ENCODE data around the gene PHC2. TPM values are rescaled to one million over a fixed set of nuclear protein-coding genes. Genes with fewer than 3 reads are reported as not detected.

The PHC2 gene
- total and polyA plus RNA-seq, 4 donors: 51.9 to 111 (median 91.6) TPM

DNA sequence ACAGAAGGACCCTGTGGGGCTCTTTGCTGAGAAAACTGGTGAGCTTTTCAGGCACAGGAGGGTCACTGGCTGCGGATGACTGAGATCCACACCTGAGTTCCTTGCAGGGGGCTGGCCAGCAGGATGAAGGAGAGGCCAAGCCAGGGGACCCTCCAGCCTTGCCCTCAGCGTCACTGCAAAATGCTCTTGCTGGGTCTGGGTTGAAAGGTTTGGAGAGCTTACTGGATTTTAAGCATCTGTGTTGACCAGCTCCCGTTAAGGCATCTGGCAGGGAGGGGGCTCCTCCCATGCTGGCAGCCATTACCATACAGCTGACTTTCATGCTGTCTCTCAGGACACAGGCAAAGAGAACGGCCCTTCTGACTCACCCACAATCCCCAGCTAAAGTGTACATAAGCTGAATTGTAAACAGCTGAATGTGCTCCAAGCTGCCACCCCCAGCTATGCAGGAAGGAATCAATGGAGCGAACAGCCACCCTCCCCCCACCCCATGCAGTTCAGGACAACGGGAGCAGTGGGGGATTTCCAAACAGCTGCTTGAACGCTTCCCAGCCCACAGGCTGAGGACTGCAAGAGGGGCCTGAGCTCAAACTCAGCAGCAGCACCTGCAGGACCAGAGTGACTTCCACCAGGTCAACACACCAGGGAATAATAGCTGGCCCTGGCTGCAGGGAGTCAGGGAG lies 88.7 kb downstream of the PHC2 start:
- Histone ChIP-seq H3K27me3 (ENCODE audit: control insufficient read depth, insufficient read depth, low read length) (no peaks in the 10 kb centered on the region), H3K9me3 (ENCODE audit: control insufficient read depth, insufficient read depth, low read length) (no peaks in the 10 kb centered on the region), H3K4me1 (ENCODE audit: control insufficient read depth, insufficient read depth, low read length) (peaks cover 59% of the 10 kb centered on the region), H3K4me3 (ENCODE audit: low read depth, low read length) (no peak overlapping the region), H3K36me3 (ENCODE audit: control insufficient read depth, insufficient read depth, low read length) (peaks cover 5% of the 10 kb centered on the region), H3K27ac (ENCODE audit: low read depth, low read length) (peak overlapping the region; percentile 88)
- 7% methylated on average over 5 of the region's 7 CpGs for WGBS (ENCODE audit: insufficient coverage)
- peak in 5 of 6 donors; percentile 45 to 93 (median 77) for DNase-seq (ENCODE audit: low read depth in 4 of 6, low spot score in 6 of 6)

DNA sequence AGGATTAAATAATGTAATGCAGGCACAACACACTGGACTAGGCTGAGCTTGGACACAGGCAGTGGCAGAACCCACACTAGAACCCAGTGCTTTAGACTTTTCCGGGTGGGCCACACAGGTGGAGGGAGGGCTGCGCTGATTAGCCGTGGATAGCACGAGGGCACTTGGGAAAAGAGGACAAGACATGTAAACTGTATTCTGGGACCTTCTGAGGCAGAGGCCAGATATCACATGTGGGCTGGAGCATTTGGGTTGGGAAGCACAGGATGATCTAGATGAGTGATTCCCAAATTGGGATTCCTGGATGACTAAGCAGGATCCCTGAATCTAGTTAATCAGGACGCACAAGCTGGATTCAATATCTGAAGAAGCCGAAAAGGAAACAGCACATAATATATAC lies 89.7 kb downstream of the PHC2 start:
- no peaks in the 10 kb centered on the region for H3K27me3 ChIP-seq (ENCODE audit: control insufficient read depth, insufficient read depth, low read length)
- H3K27ac ChIP-seq (ENCODE audit: low read depth, low read length): no peak overlapping the region
- H3K36me3 ChIP-seq (ENCODE audit: control insufficient read depth, insufficient read depth, low read length): peaks cover 5% of the 10 kb centered on the region
- DNase-seq (ENCODE audit: low read depth in 4 of 6, low spot score in 6 of 6): no peak
- no peaks in the 10 kb centered on the region for H3K9me3 ChIP-seq (ENCODE audit: control insufficient read depth, insufficient read depth, low read length)
- peaks cover 56% of the 10 kb centered on the region for H3K4me1 ChIP-seq (ENCODE audit: control insufficient read depth, insufficient read depth, low read length)
- 55% methylated on average over 4 of the region's 6 CpGs for WGBS (ENCODE audit: insufficient coverage)
- H3K4me3 ChIP-seq (ENCODE audit: low read depth, low read length): no peak overlapping the region

DNA sequence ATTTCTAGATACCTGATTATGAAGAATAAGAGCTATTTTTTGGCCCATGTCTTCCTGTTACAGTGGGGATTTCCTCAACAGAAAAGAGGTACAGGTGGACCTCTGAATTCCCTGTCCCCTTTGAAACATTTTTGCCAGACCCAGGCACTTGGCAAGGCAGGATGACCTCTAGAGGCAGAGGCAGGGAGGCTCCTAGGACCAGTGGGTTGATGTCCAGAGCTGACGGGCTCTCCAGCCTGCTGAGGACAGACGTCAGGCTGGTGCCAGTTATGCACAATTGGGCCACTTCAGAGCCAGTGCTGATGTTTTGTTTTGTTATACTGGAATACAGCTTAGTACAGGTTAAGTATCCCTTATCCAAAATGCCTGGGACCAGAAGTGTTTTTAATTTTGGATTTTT lies 91.5 kb downstream of the PHC2 start:
- H3K27me3 ChIP-seq (ENCODE audit: control insufficient read depth, insufficient read depth, low read length): no peaks in the 10 kb centered on the region
- H3K27ac ChIP-seq (ENCODE audit: low read depth, low read length): peak overlapping the region; percentile 85
- WGBS (ENCODE audit: insufficient coverage): 38% methylated on average over 1 of the region's 2 CpGs
- H3K4me3 ChIP-seq (ENCODE audit: low read depth, low read length): no peak overlapping the region
- H3K36me3 ChIP-seq (ENCODE audit: control insufficient read depth, insufficient read depth, low read length): peaks cover 8% of the 10 kb centered on the region
- H3K4me1 ChIP-seq (ENCODE audit: control insufficient read depth, insufficient read depth, low read length): peaks cover 55% of the 10 kb centered on the region
- H3K9me3 ChIP-seq (ENCODE audit: control insufficient read depth, insufficient read depth, low read length): no peaks in the 10 kb centered on the region
- DNase-seq (ENCODE audit: low read depth in 4 of 6, low spot score in 6 of 6): no peak

DNA sequence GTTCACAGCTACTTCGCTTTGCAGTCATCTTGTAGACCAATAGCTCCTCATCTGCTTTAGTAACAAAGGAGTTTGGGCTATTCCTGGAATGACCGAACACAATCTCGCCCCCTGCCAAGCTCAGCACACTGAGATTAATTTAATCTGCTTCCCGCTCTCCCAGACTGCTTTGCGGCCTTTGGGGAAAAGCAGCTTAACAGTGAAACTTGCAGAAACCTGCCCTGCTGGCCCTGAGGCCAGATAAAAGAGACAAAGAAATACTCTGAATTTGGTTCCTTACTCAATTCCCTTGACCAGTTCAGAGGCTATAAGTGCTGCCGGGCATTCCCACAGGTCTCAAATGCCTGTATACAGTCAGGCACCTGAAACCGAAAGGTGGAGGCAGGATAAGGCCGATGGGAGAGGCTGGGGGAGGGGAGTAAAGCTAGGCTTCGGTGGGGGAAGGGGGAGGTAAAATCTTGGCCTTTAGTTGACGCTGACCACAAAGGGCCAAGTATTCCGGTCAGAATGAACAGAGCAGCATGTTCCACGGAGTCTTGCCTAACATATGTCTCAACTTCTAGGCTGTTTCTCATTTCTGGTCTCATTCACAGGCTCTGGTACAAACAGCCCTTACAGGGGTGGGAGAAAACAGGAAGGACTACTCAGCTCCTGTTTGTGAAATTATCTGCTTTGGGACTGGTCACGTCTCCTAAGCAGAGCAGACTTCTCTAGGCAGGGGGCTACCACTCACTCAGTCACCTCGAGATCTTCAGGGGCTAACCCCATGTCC lies 92.3 kb downstream of the PHC2 start:
- peaks cover 13% of the 10 kb centered on the region for H3K36me3 ChIP-seq (ENCODE audit: control insufficient read depth, insufficient read depth, low read length)
- H3K4me3 ChIP-seq (ENCODE audit: low read depth, low read length): no peak overlapping the region
- no peaks in the 10 kb centered on the region for H3K27me3 ChIP-seq (ENCODE audit: control insufficient read depth, insufficient read depth, low read length)
- WGBS (ENCODE audit: insufficient coverage): 18% methylated on average over 12 of the region's 14 CpGs
- no peaks in the 10 kb centered on the region for H3K9me3 ChIP-seq (ENCODE audit: control insufficient read depth, insufficient read depth, low read length)
- H3K4me1 ChIP-seq (ENCODE audit: control insufficient read depth, insufficient read depth, low read length): peaks cover 58% of the 10 kb centered on the region
- DNase-seq (ENCODE audit: low read depth in 4 of 6, low spot score in 6 of 6): peak in 2 of 6 donors; percentile 80
- H3K27ac ChIP-seq (ENCODE audit: low read depth, low read length): peak overlapping the region; percentile 85

DNA sequence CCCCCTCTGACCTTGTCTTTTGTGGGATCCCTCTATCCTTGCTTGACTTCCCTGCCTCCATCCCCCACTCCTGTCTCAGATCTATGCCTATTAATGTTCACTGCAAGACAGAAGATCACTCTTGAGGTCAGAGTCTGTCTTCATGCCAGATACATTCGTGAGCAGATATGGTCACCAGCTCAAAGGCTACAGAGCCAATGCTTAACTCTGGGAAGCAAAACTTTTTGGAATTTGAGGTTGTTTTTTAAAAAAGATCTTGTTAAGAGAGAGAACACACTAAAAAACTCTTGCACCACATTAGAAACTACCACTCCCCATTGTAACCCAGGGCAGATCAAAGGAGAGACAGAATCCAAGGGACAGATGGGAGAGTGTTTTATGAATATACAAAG lies 92.9 kb downstream of the PHC2 start:
- H3K27ac ChIP-seq (ENCODE audit: low read depth, low read length): peak overlapping the region; percentile 85
- no peaks in the 10 kb centered on the region for H3K9me3 ChIP-seq (ENCODE audit: control insufficient read depth, insufficient read depth, low read length)
- peaks cover 18% of the 10 kb centered on the region for H3K36me3 ChIP-seq (ENCODE audit: control insufficient read depth, insufficient read depth, low read length)
- no peak overlapping the region for H3K4me3 ChIP-seq (ENCODE audit: low read depth, low read length)
- WGBS (ENCODE audit: insufficient coverage): no CpG with 5 or more reads among the region's 1 CpG
- DNase-seq (ENCODE audit: low read depth in 4 of 6, low spot score in 6 of 6): no peak
- peaks cover 55% of the 10 kb centered on the region for H3K4me1 ChIP-seq (ENCODE audit: control insufficient read depth, insufficient read depth, low read length)
- no peaks in the 10 kb centered on the region for H3K27me3 ChIP-seq (ENCODE audit: control insufficient read depth, insufficient read depth, low read length)

DNA sequence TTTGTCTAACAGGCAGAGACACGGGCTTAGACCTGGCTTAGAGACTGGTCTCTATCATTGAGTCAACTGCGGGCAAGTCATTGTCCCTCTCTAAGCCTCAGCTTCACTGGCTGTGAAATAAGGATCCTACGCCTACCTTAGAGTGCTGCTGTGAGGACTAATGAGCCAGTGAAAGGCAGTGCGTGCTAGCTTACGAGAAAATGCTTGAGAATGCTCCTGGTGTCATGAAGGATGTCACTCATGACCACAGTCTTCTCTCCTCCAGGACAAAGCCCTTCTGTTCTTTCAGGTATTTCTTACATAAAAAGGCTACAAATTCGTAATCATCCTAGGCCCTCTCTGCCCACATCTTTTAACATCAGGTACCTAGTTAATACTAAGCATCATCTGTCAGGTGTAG lies 93.5 kb downstream of the PHC2 start:
- Histone ChIP-seq H3K27ac (ENCODE audit: low read depth, low read length) (no peak overlapping the region), H3K4me1 (ENCODE audit: control insufficient read depth, insufficient read depth, low read length) (peaks cover 55% of the 10 kb centered on the region), H3K4me3 (ENCODE audit: low read depth, low read length) (no peak overlapping the region)

DNA sequence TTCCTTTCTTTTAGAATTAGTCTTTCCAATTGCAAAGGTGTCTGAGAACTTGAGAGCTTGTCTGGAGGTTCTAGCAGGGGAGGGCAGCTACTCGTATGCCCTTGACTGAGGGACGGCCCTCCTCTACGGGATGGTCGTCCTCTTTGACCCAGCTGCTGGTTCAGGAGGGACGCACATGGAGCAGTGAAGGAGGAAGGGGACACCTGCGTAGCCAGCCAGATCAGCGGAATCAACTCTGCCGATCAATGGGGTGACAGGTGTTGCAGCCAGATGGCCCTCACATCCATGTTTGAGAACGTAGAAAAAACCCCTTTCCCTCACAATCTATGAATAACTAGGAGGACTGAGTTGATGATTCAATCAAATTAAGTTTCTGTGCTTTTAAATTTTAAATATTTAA lies 94.3 kb downstream of the PHC2 start:
- Histone ChIP-seq H3K27ac (ENCODE audit: low read depth, low read length) (no peak overlapping the region), H3K9me3 (ENCODE audit: control insufficient read depth, insufficient read depth, low read length) (no peaks in the 10 kb centered on the region), H3K4me1 (ENCODE audit: control insufficient read depth, insufficient read depth, low read length) (peaks cover 55% of the 10 kb centered on the region), H3K4me3 (ENCODE audit: low read depth, low read length) (no peak overlapping the region), H3K36me3 (ENCODE audit: control insufficient read depth, insufficient read depth, low read length) (peaks cover 32% of the 10 kb centered on the region), H3K27me3 (ENCODE audit: control insufficient read depth, insufficient read depth, low read length) (no peaks in the 10 kb centered on the region)
- WGBS (ENCODE audit: insufficient coverage): 32% methylated on average over 4 of the region's 9 CpGs
- DNase-seq (ENCODE audit: low read depth in 4 of 6, low spot score in 6 of 6): peak in 1 of 6 donors; percentile 32

More for the DNA sequence above, 93.5 kb downstream of the PHC2 start:
- Histone ChIP-seq H3K27me3 (ENCODE audit: control insufficient read depth, insufficient read depth, low read length) (no peaks in the 10 kb centered on the region), H3K36me3 (ENCODE audit: control insufficient read depth, insufficient read depth, low read length) (peaks cover 24% of the 10 kb centered on the region), H3K9me3 (ENCODE audit: control insufficient read depth, insufficient read depth, low read length) (no peaks in the 10 kb centered on the region)
- peak in 1 of 6 donors; percentile 46 for DNase-seq (ENCODE audit: low read depth in 4 of 6, low spot score in 6 of 6)
- WGBS (ENCODE audit: insufficient coverage): 67% methylated on average over 3 of the region's 6 CpGs

DNA sequence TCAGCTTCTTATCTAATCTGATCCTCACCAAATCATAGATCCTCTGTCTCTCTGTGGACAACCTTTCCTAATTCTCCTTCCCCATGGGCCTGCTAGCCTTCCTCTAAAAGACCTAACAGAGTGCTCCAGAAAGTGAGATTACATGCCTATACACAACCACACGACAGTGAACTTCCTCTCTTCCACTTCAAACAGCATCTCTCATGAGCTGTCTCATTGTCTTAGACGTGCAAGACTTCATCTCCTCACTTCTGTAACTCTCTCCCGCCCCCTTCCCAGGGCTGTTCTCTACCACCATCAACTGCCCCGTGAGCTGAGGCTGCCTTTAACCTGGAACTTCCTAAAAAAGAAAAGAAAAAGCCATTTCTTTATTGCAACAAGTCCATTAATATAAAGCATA lies 95.9 kb downstream of the PHC2 start:
- Histone ChIP-seq H3K27ac (ENCODE audit: low read depth, low read length) (no peak overlapping the region), H3K36me3 (ENCODE audit: control insufficient read depth, insufficient read depth, low read length) (peaks cover 42% of the 10 kb centered on the region), H3K4me1 (ENCODE audit: control insufficient read depth, insufficient read depth, low read length) (peaks cover 50% of the 10 kb centered on the region), H3K27me3 (ENCODE audit: control insufficient read depth, insufficient read depth, low read length) (no peaks in the 10 kb centered on the region), H3K9me3 (ENCODE audit: control insufficient read depth, insufficient read depth, low read length) (no peaks in the 10 kb centered on the region), H3K4me3 (ENCODE audit: low read depth, low read length) (no peak overlapping the region)
- 38% methylated on average over 3 of the region's 4 CpGs for WGBS (ENCODE audit: insufficient coverage)
- DNase-seq (ENCODE audit: low read depth in 4 of 6, low spot score in 6 of 6): no peak

DNA sequence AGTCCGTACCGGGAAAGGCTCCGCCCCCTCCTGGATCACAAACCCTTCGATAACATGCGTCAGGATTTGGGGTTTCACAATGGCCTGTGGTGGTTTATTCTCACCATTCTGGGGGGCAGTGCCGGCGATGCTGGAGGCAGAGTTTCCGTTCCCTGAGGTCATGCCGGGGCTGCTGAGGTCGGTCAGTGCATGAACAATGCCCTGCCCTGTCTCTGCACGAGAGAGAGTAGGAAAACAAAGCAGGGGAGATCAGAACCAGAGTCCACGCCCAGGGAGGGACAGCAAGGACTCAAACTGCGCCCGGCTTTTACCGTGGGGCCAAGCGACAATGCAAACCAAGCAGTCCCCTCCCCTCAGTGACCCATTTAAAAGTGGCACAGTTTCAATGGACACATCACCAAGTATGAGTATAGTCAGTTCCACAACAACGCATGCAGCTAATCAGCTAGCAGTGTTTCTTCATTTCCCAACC lies 96.8 kb downstream of the PHC2 start:
- Histone ChIP-seq H3K27me3 (ENCODE audit: control insufficient read depth, insufficient read depth, low read length) (no peaks in the 10 kb centered on the region), H3K9me3 (ENCODE audit: control insufficient read depth, insufficient read depth, low read length) (no peaks in the 10 kb centered on the region), H3K36me3 (ENCODE audit: control insufficient read depth, insufficient read depth, low read length) (peaks cover 50% of the 10 kb centered on the region), H3K4me3 (ENCODE audit: low read depth, low read length) (no peak overlapping the region), H3K27ac (ENCODE audit: low read depth, low read length) (no peak overlapping the region), H3K4me1 (ENCODE audit: control insufficient read depth, insufficient read depth, low read length) (peaks cover 45% of the 10 kb centered on the region)
- no peak for DNase-seq (ENCODE audit: low read depth in 4 of 6, low spot score in 6 of 6)
- WGBS (ENCODE audit: insufficient coverage): 52% methylated on average over 13 of the region's 17 CpGs

All from spinal cord (tissue), 10 donors.